Hematopoietic multipotent progenitor cell treated with erythropoietin and hydrocortisone succinate and interleukin-3 and kit ligand, for 15 days (in vitro differentiated cells): Measurements from ENCODE around the gene CLDN10.
"Not testable (repeated sequence)": the region's sequence is repeated elsewhere in the genome, so short reads cannot be mapped to it uniquely, and the experiment has no call there.

Source experiments
- DNase-seq: peaks from one replicate; pipeline ENCODE4 v3.0.0-alpha.2; 2015; ENCODE audit warnings: low spot score

CLDN10 gene

GRCh38 chr13:95541911-95542474 is 10.5 kb upstream of the CLDN10 start:
- no peak for DNase-seq

GRCh38 chr13:95544293-95544692 is 8.2 kb upstream of the CLDN10 start:
- DNase-seq = no peak

GRCh38 chr13:95546919-95547318 is 5.6 kb upstream of the CLDN10 start:
- DNase-seq = no peak

GRCh38 chr13:95547531-95548167 is 4.9 kb upstream of the CLDN10 start:
- DNase-seq = no peak

- DNase-seq = no peak
Measured at GRCh38 chr13:95552208-95552538, 347 bp upstream of the CLDN10 start.

- DNase-seq = no peak
Measured at GRCh38 chr13:95553581-95554385, 1.3 kb downstream of the CLDN10 start.

GRCh38 chr13:95557013-95557412 is 4.5 kb downstream of the CLDN10 start:
- DNase-seq = no peak

GRCh38 chr13:95559100-95559499 is 6.6 kb downstream of the CLDN10 start:
- no peak for DNase-seq

GRCh38 chr13:95560387-95560786 is 7.9 kb downstream of the CLDN10 start:
- no peak for DNase-seq

- no peak for DNase-seq
Measured at GRCh38 chr13:95564091-95564490, 11.6 kb downstream of the CLDN10 start.

- no peak for DNase-seq
Measured at GRCh38 chr13:95564733-95565291, 12.3 kb downstream of the CLDN10 start.

- DNase-seq = not testable (repeated sequence)
Measured at GRCh38 chr13:95565758-95566157, 13.2 kb downstream of the CLDN10 start.

GRCh38 chr13:95568131-95568530 is 15.6 kb downstream of the CLDN10 start:
- no peak for DNase-seq

GRCh38 chr13:95570016-95570415 is 17.5 kb downstream of the CLDN10 start:
- no peak for DNase-seq

- no peak for DNase-seq
Measured at GRCh38 chr13:95571941-95572340, 19.4 kb downstream of the CLDN10 start.

GRCh38 chr13:95573221-95573620 is 20.7 kb downstream of the CLDN10 start:
- no peak for DNase-seq

GRCh38 chr13:95579303-95579702 is 26.8 kb downstream of the CLDN10 start:
- no peak for DNase-seq

- DNase-seq = no peak
Measured at GRCh38 chr13:95585867-95586266, 33.3 kb downstream of the CLDN10 start.

GRCh38 chr13:95588134-95588533 is 35.6 kb downstream of the CLDN10 start:
- no peak for DNase-seq

GRCh38 chr13:95588721-95589120 is 36.2 kb downstream of the CLDN10 start:
- DNase-seq = no peak

- no peak for DNase-seq
Measured at GRCh38 chr13:95593462-95593861, 40.9 kb downstream of the CLDN10 start.

GRCh38 chr13:95596701-95597100 is 44.2 kb downstream of the CLDN10 start:
- DNase-seq = no peak

GRCh38 chr13:95601216-95601615 is 48.7 kb downstream of the CLDN10 start:
- DNase-seq = no peak
